K562 (cell line): Measurements from ENCODE around the gene NXT1. TPM values are rescaled to one million over a fixed set of nuclear protein-coding genes. Genes with fewer than 3 reads are reported as not detected.

ENCODE experiments used
- ATAC-seq: fragments of 200-7000 bp; cut with Tn5 transposase; 3 replicates; pipeline ENCODE4 v1.9.1; 2020; ENCODE audit warnings: moderate library complexity
- BruUV-seq: library from RNA; stranded (reverse); fragments of 400-500 nt; replicated peaks from 2 replicates; lab custom pipeline; 2021; lab: Mats Ljungman, UMichigan
- CTCF ChIA-PET: fragments of 300-600 bp; formaldehyde crosslinking; extraction: SDS; loops from one replicate; lab custom pipeline; 2021; ENCODE audit warnings: low intra/inter-chr PET ratio; lab: Yijun Ruan, JAX
- POLR2A ChIA-PET: fragments of 300-600, 350-650 bp; sonication (Branson Sonifier 250); formaldehyde crosslinking; extraction: SDS; loops from one replicate; lab custom pipeline; 2021; ENCODE audit warnings: antibody characterized with exemption, inconsistent platforms; lab: Yijun Ruan, JAX
- DNase-seq, 4 experiments: peaks; one replicate each; pipeline versions ENCODE4 v3.0.0 to v3.0.0-alpha.2; 2011 to 2018; ENCODE audit warnings: low spot score in 3 of 4, mixed read lengths in 3 of 4; ENCODE audit errors: extremely low read depth in 1 of 4
- FAIRE-seq: peaks from 2 replicates; lab custom pipeline; 2011; peaks lifted over from hg19 to GRCh38; lab: Jason Lieb, UNC
- H2AFZ ChIP-seq: 2 replicates; pipeline ENCODE4 v1.6.0; 2011; ENCODE audit warnings: low read depth, low read length, control low read depth, inconsistent platforms
- H3K27ac ChIP-seq: fragments of 200-600 bp; 3 replicates; pipeline ENCODE4 v1.8.0; 2011; ENCODE audit warnings: low read depth, mild to moderate bottlenecking, control low read depth, inconsistent platforms, low read length, moderate library complexity, mixed read lengths; ENCODE audit errors: extremely low read depth
- H3K27me3 ChIP-seq, 2 experiments: fragments of 300-600 bp in 1 of 2; 2 replicates in 1 of 2; 3 replicates in 1 of 2; pipeline versions ENCODE4 v1.6.0 to v1.8.0; 2011; ENCODE audit warnings: inconsistent platforms in 2 of 2, low read length in 2 of 2, mild to moderate bottlenecking in 1 of 2, mixed read lengths in 1 of 2, moderate library complexity in 1 of 2; ENCODE audit not compliant: control insufficient read depth in 2 of 2, insufficient read depth in 2 of 2
- H3K36me3 ChIP-seq: fragments of 300-600 bp; 3 replicates; pipeline ENCODE4 v1.8.0; 2011; ENCODE audit warnings: mild to moderate bottlenecking, low read length, inconsistent platforms; ENCODE audit not compliant: control insufficient read depth, insufficient read depth
- H3K4me1 ChIP-seq, 2 experiments: fragments of 200-600 bp in 1 of 2; replicated peaks in 1 of 2; 2 replicates in 1 of 2; 3 replicates in 1 of 2; pipeline versions ENCODE4 v1.5.1 to v1.8.0; 2011; ENCODE audit warnings: inconsistent platforms in 2 of 2, low read length in 2 of 2, mild to moderate bottlenecking in 1 of 2, mixed read lengths in 1 of 2, moderate library complexity in 1 of 2; ENCODE audit not compliant: control insufficient read depth in 2 of 2, insufficient read depth in 2 of 2
- H3K4me2 ChIP-seq: 2 replicates; pipeline ENCODE4 v1.6.1; 2011; ENCODE audit warnings: low read length, control low read depth, inconsistent platforms, mixed read lengths; ENCODE audit not compliant: insufficient read depth
- H3K4me3 ChIP-seq: fragments of 200-600 bp; sonication (generic), shearing (Covaris generic); 2 replicates; pipeline ENCODE4 v1.5.1; 2016; ENCODE audit warnings: control low read depth, inconsistent platforms
- H3K79me2 ChIP-seq: fragments of 200-600 bp; 3 replicates; pipeline ENCODE4 v1.8.0; 2011; ENCODE audit warnings: low read length, inconsistent platforms; ENCODE audit not compliant: control insufficient read depth, insufficient read depth
- H3K9ac ChIP-seq, 2 experiments: 2 replicates each; pipeline versions ENCODE4 v1.6.0 to v1.6.1; 2011; ENCODE audit warnings: low read depth in 2 of 2, low read length in 2 of 2, control low read depth in 1 of 2, inconsistent platforms in 1 of 2, mild to moderate bottlenecking in 1 of 2, mixed read lengths in 1 of 2; ENCODE audit not compliant: insufficient read depth in 1 of 2
- H3K9me1 ChIP-seq: one replicate; pipeline ENCODE4 v1.6.0; 2011; ENCODE audit warnings: inconsistent platforms, mild to moderate bottlenecking, low read length, moderate library complexity; ENCODE audit not compliant: control insufficient read depth, insufficient read depth
- H3K9me3 ChIP-seq: replicated peaks from 2 replicates; pipeline ENCODE4 v1.5.1; 2011; ENCODE audit warnings: low read depth, low read length, inconsistent platforms; ENCODE audit not compliant: control insufficient read depth, insufficient read depth
- H4K20me1 ChIP-seq: replicated peaks from 2 replicates; pipeline ENCODE4 v1.6.1; 2011; ENCODE audit warnings: low read length, inconsistent platforms, mixed read lengths; ENCODE audit not compliant: control insufficient read depth, insufficient read depth
- MED1 ChIP-seq: sonication (generic); formaldehyde crosslinking; IDR thresholded peaks from 2 replicates; pipeline ENCODE4 v1.8.1; 2023; ENCODE audit warnings: missing genetic modification reagents, borderline replicate concordance
- NFYB ChIP-seq: IDR thresholded peaks from 2 replicates; pipeline ENCODE4 v1.6.1; 2011; ENCODE audit warnings: mild to moderate bottlenecking, moderate library complexity; ENCODE audit not compliant: insufficient read length; ENCODE audit errors: extremely low read depth
- POLR2G ChIP-seq: fragments of 200-400 bp; formaldehyde crosslinking; IDR thresholded peaks from 2 replicates; pipeline ENCODE4 v1.6.1; 2017; ENCODE audit warnings: low read depth, mild to moderate bottlenecking, antibody characterized with exemption, low read length, moderate library complexity
- TAF15 ChIP-seq: fragments of 200-400 bp; formaldehyde crosslinking; IDR thresholded peaks from 2 replicates; pipeline ENCODE4 v1.6.1; 2017; ENCODE audit warnings: mild to moderate bottlenecking, low read depth, low read length, moderate library complexity
- WGBS: fragments of 100-300 bp; shearing (Covaris generic); methylation state at CpG from one replicate; pipeline ENCODE4 v1.1.6; 2016; ENCODE audit warnings: low coverage, mixed read lengths; ENCODE audit not compliant: insufficient coverage; ENCODE audit errors: missing lambda C conversion rate; 5-methylcytosine and 5-hydroxymethylcytosine counted together
- in situ Hi-C: fragments of 300-500 bp; cut with MboI; formaldehyde crosslinking; loops from 4 replicates; pipeline ENCODE4 v1.15.0; 2018; ENCODE audit warnings: inconsistent platforms, mixed read lengths
- intact Hi-C: fragments of 100-400 bp; cut with micrococcal nuclease; formaldehyde crosslinking; loops from 2 replicates; pipeline ENCODE4 v1.14.2; 2022
- polyA plus RNA-seq, 8 experiments: library from polyadenylated mRNA; depleted of rRNA in 4 of 8; stranded (reverse) in 5 of 8; unstranded in 3 of 8; fragments of >200 nt; fragmentation: Nextera tagmentation in 2 of 8; fragmentation: Illumina TruSeq in 1 of 8; extraction: Ambion mirVana in 2 of 8; extraction: Trizol in 1 of 8; gene quantifications; 2 replicates each; pipeline versions ENCODE4 v1.2.1 to v1.2.3, GENCODE V29; 2011 to 2014; ENCODE audit warnings: inconsistent platforms in 1 of 8, missing spikeins in 1 of 8
- total RNA-seq, 7 experiments: library from RNA; depleted of rRNA in 6 of 7; stranded (reverse); fragments of >200 nt in 6 of 7; fragmentation: Illumina TruSeq in 2 of 7; extraction: Trizol in 2 of 7; gene quantifications; 2 replicates each; pipeline versions ENCODE4 v1.2.1 to v1.2.3, GENCODE V29; 2011 to 2021; ENCODE audit warnings: low replicate concordance in 1 of 7
- TF ChIP-seq, protein P1 (sequence below): fragments of 250-450 bp; sonication (Bioruptor Pico); IDR thresholded peaks from 2 replicates; pipeline ENCODE4 v1.4.0; 2020; ENCODE audit warnings: mild to moderate bottlenecking

Gene NXT1
- total and polyA plus RNA-seq, 9 of the 15 experiments (the other 6 are each of a cell fraction or from before 2014, with no cell fraction given) = 7.7 to 50.9 (median 35.6) TPM

DNA sequence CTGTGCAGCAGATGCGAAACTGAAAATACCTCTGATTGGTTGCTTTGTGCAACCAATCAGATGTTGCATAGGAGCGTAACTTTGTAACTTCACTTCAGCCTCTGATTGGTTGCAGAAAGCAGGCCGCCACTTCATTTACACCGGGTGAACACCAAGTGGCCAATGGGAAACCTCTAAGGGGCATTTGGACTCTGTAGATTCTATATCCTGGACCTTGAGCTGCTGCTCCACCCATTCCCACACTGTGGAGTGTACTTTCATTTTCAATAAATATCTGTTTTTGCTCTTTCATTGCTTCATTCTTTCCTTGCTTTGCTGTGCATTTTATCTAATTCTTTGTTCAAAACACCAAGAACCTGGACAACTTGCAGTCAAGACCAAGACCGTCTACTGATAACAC lies 14.1 kb upstream of the NXT1 start:
- intact Hi-C loops = no loop called here
- H3K9ac ChIP-seq = no peak overlapping the region
- H3K36me3 ChIP-seq = no peaks in the 10 kb centered on the region
- no peak for ATAC-seq
- H3K4me2 ChIP-seq = no peak overlapping the region
- no peak for DNase-seq
- TF ChIP-seq POLR2G (no peak), NFYB (peak; percentile 12)
- no peaks in the 10 kb centered on the region for H3K9me3 ChIP-seq
- no peaks in the 10 kb centered on the region for H3K27me3 ChIP-seq
- ChIA-PET POLR2A (interaction anchor here (0.6 to 1.1 kb wide), 3 partner anchors 12 to 580 kb away, joined by 3 read pairs; no protein-coding TSS in a partner anchor), CTCF (no interaction called here)
- H3K79me2 ChIP-seq = no peaks in the 10 kb centered on the region
- peaks cover 3 to 11% of the 10 kb centered on the region in 2 experiments; a peak in 4 of 5 replicates for H3K4me1 ChIP-seq
- BruUV-seq = no TSS peak
- no peak for FAIRE-seq
- in situ Hi-C loops = no loop called here
- no peaks in the 10 kb centered on the region for H4K20me1 ChIP-seq
- H2AFZ ChIP-seq = no peak overlapping the region
- no peak overlapping the region for H3K4me3 ChIP-seq
- H3K9me1 ChIP-seq = no peaks in the 10 kb centered on the region
- 35% methylated on average over 4 of the region's 5 CpGs for WGBS
- no peak overlapping the region for H3K27ac ChIP-seq

DNA sequence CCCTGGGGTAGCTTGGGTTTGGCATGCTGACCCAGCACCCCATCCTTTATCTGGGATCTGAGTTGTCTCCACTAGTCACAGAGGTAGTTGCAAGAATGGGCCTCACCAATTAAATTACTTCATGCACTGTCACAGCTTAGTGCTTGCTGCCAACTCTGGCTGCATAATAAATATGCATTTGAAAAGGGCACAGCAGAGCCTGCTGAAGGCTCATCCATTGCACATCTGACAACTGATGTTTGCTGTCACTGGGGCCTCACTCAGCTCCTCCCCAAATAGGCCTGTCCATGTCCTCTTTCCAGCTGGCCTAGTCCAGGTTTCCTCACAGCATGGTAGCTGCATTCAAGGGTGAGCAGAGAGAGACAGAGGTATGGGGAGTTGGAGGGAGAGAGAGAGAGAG lies 13.3 kb upstream of the NXT1 start:
- Histone ChIP-seq H3K4me1 (peaks cover 3 to 5% of the 10 kb centered on the region in 2 experiments; a peak in 4 of 5 replicates), H3K9me1 (no peaks in the 10 kb centered on the region), H3K27me3 (no peaks in the 10 kb centered on the region), H3K79me2 (no peaks in the 10 kb centered on the region), H3K4me2 (no peak overlapping the region), H3K9me3 (no peaks in the 10 kb centered on the region), H3K9ac (no peak overlapping the region), H3K36me3 (no peaks in the 10 kb centered on the region), H3K4me3 (no peak overlapping the region), H4K20me1 (no peaks in the 10 kb centered on the region), H2AFZ (no peak overlapping the region), H3K27ac (no peak overlapping the region)
- FAIRE-seq (no peak), ATAC-seq (no peak), DNase-seq (no peak)
- intact Hi-C loops = no loop called here
- no TSS peak for BruUV-seq
- TF ChIP-seq MED1 (CRISPR knock-in tag) (no peak), TAF15 (no peak)
- TF ChIP-seq, protein P1, sequence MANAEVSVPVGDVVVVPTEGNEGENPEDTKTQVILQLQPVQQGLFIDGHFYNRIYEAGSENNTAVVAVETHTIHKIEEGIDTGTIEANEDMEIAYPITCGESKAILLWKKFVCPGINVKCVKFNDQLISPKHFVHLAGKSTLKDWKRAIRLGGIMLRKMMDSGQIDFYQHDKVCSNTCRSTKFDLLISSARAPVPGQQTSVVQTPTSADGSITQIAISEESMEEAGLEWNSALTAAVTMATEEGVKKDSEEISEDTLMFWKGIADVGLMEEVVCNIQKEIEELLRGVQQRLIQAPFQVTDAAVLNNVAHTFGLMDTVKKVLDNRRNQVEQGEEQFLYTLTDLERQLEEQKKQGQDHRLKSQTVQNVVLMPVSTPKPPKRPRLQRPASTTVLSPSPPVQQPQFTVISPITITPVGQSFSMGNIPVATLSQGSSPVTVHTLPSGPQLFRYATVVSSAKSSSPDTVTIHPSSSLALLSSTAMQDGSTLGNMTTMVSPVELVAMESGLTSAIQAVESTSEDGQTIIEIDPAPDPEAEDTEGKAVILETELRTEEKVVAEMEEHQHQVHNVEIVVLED (CRISPR knock-in tag) = no peak
- POLR2A ChIA-PET = interaction anchor here (0.6 to 1.1 kb wide), 3 partner anchors 20 to 581 kb away, joined by 3 read pairs; no protein-coding TSS in a partner anchor
- CTCF ChIA-PET = no interaction called here
- in situ Hi-C loops = no loop called here
